Fibroblast of gingiva (primary cell): Measurements from ENCODE around the gene HNRNPUL1.

Source experiments
- DNase-seq: peaks from one replicate; pipeline ENCODE4 v3.0.0-alpha.2; 2011; ENCODE audit warnings: low read depth

The HNRNPUL1 gene

DNA sequence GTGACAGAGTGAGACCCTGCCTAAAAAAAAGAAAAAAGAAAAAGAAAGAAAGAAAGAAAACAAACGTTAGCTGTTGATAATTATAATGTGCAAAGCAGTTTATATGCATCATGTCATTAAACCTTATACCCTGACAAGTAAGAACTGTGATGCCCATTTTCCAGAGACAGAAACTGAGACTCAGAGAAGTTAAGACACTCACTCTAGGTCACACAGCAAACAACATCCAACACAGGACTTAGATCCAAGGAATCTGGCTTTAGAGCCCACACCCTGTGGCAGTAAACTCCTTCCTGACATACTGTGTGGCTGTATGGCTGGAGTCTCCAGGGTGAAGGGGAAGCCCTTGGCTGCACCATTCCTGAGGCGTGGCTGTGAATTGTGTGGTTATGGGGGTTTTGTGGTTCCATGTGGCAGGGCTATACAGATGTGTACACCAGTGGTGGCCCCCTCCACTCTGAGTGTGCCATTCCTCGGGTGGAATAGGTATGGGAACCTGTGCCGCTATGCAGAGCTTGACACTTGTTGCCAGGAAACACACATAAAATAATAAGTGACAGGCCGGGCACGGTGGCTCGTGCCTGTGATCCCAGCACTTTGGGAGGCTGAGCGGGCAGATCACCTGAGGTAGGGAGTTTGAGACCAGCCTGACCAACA lies 29.5 kb upstream of the HNRNPUL1 start:
- DNase-seq: no peak

GRCh38 chr19:41235480-41235879 lies 28.7 kb upstream of the HNRNPUL1 start:
- DNase-seq: no peak

DNA sequence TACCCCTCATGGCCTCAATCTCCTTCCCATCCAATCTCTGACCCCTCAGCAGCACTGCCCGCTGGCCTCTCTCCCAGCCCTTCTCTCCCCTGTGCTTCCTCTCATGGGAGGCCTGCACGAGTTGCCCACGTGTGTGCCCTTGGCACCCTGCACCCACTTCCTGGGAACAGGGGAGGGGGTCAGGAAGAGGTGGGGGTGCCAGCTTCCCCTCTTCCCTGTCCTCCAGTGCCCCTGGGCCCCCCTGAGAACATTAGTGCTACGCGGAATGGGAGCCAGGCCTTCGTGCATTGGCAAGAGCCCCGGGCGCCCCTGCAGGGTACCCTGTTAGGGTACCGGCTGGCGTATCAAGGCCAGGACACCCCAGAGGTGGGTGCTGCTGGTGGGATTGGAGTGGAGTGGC lies 25.9 kb upstream of the HNRNPUL1 start:
- DNase-seq: no peak

- DNase-seq: no peak
Observed at GRCh38 chr19:41239363-41239762, 24.8 kb upstream of the HNRNPUL1 start.

- no peak for DNase-seq
Observed at GRCh38 chr19:41239961-41240574, 24.1 kb upstream of the HNRNPUL1 start.

DNA sequence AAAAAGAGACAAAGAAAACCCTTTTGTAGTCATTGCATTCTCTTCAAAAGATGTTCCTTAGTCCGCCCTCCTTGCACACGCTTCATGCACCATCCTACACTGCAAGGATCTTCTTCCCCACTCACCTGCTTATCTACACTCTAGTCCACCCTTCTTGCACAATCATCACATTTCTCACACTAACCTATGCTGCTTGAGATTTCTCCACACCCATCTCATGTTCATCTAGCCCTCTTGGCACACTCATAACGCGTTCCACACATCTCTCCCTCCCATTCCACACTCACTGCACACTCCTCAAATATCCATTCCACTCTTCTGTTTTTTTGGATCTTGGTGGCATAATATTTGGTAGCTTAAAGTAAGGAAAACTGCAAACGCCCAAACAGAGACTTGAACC lies 22.3 kb upstream of the HNRNPUL1 start:
- DNase-seq: no peak

DNA sequence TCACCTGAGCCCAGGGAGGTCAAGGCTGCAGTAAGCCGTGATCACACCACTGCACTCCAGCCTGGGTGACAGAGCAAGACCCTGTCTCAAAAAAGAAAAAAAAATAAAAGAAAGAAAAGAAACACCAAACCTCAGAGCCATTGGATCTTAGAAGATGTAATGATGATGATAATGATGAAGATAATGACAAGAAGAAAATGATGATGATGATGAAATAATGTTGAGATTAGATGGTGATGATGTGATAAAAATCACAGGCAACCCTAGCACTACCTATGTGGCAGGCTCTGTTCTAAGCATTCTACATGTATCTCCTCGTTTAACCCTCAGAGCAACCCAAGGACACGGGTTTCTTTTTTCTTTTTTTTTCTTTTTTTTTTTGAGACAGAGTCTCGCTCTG lies 20.1 kb upstream of the HNRNPUL1 start:
- no peak for DNase-seq

- DNase-seq: no peak
Observed at GRCh38 chr19:41245843-41246242, 18.3 kb upstream of the HNRNPUL1 start.

- no peak for DNase-seq
Observed at GRCh38 chr19:41248895-41249294, 15.3 kb upstream of the HNRNPUL1 start.

DNA sequence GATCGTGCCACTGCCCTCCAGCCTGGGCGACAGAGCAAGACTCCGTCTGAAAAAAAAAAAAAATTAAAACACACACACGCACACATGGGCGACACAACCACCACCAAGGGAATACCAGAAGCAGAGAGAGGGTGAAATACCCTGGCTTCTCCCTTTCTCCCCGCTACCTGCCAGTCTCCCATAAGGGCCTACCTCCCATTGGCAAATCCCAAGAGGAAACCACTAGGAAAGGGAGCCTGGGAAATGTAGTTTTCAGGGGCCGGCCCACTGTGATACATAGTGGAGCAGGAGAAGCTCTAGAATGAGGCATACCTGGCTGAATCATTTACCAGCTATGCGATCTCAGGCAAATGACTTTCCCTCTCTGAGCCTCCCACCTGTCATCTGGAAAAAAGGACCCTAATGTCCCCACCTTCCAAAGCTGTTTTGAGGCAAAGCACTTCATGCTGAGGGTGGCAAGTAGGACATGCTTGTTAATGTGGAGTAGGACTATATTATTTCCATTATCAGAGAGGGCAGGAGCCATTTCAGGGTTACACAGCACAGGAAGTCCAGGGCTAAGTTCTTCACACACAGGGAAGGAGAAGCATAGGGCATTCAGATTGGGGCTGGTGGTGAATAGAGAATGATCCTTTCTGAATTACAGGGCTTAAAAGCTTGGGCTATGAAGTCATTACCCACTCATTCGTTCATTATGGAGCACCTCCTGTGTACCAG lies 14.3 kb upstream of the HNRNPUL1 start:
- no peak for DNase-seq

- DNase-seq: no peak
Observed at GRCh38 chr19:41253660-41254059, 10.5 kb upstream of the HNRNPUL1 start.

DNA sequence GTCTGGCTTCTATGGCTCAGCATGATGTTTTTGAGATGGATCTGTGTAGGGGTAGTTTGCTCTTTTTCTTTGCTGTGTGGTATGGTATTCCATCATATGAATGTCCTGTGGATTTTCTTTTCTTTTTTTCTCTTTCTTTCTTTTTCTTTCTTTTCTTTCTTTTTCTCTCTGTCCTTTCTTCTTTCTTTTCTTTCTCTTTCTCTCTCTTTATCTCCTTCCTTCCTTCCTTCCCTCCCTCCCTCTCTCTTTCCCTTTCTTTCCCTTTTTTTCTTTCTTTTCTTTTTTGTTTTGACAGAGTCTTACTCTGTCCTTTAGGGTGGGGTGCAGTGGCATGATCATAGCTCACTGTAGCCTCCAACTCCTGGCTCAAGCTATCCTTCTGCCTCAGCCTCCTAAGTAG lies 9.0 kb upstream of the HNRNPUL1 start:
- no peak for DNase-seq

GRCh38 chr19:41261474-41262190 lies 2.5 kb upstream of the HNRNPUL1 start:
- DNase-seq: no peak

DNA sequence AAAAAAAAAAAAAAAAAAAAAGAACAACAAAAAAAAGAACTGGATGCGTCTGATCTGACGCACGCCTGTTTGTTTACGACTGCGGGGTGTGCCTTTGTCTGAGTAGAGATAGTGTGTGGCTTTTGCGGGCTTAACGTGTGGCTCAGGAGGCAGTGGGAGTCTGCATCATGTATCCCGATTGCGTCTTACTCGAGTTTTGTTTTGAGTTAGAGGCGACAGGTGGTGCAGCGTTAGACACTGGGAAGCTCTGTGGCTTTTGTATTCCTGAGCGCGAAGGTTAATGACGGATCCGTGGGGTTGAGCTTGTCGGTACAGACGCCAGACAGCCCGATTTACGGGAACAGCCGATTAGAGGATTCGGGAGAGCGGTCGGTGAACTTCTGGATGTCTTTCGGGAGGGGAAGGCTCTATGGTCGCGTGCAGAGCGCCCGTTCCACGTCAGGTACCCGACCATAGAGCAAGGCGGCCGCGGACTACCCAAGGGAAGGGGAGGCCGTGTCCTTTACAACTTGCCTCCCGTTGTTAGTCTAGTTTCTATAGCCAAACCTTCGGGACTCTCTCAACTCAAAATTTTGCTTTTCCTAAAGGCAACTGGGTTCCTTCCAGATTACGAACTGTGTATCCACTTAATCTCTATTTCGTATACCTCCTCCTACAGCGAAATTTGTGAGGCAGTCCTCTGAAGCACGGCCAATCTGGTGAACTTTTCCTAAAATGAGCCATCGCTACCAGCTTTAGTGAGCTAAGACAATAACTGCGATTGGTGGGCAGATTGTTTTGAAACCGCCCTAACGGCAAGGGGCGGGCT lies 926 bp upstream of the HNRNPUL1 start:
- DNase-seq: peak; percentile 73

DNA sequence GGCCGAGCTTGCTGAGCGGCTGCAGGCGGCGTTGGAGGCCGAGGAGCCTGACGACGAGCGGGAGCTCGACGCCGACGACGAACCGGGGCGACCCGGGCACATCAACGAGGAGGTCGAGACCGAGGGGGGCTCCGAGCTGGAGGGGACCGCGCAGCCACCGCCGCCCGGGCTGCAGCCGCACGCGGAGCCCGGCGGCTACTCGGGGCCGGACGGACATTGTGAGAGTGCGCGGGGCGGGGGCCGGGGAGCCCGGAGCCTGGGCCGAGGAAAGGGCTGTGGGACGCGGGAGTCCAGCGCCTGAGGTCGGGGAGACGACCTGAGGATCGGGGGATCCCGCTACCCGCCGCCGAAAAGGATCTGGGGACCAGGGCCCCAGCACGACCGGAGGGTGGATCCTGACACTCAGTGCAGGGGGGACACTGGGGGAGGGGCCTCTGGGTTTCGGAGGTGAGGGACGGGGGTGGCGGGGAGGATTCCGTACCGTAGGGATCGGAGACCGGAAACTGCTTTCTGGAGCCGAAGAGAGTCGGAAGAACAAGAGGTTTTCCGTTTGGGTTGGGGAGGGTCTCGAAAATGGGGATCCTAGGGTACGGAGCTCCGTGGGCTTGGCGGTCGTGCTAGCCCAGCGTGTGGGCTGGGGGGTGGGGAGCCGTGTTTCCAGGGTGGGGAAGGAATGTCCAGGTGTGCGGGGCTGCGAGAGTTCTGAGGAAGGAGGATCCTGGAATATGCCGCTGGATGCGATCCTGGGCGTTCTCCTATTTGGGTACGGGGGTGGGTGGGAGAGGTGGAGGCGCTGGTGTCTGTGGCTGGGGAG lies 616 bp downstream of the HNRNPUL1 start:
- DNase-seq: peak; percentile 24

DNA sequence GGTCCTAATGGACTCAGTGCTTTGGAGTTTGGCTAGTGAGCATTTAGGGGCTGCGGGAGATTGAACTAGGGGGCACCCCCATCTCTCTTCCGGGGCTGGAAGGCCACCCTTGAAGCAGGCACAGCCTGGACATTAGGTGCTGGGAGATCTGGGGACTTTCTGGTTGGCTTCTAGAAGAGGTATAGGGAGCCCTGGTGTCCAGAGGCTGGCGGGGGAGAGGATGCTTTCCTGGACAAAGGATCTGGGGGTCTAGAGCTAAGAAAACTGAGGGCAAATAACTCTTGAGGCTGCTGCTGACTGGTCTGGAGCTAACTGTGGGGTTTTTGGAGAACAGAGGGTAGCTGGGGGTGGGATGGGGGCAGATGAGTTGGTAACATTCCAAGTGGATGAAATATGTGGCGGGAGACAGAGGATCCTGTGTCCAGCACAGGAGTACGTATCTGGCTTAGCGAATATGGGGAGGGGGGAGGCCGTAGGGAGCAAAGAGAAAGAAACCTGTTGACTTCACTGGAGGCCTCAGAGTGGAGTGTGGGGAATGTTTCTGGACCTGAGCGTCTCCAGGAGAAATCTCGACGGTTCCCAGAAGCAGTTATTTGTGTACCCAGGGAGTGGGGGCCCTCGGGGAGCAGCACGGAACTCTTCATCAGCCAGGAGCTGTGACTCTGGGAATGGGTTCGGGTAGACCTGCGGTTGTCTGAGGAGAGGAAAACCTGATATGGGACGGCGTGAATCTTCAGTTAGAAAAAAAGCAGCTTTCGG lies 1.4 kb downstream of the HNRNPUL1 start:
- peak; percentile 7 for DNase-seq

DNA sequence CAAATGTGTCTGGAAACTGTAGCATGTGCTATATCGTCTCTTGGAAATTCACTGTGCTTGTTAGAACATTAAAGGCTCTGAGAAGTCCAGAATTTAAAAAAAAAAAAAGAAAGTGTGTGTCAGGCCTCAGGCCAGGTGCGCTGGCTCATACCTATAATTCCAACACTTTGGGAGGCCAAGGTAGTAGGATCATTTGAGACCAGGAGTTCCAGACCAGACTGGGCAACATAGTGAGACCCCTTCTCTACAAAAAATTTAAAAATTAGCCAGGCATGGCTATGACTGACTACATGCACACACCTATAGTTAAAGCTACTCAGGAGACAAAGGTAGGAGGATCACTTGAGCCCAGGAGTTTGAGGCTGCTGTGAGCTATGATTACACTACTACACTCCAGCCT lies 4.9 kb downstream of the HNRNPUL1 start:
- DNase-seq: no peak

DNA sequence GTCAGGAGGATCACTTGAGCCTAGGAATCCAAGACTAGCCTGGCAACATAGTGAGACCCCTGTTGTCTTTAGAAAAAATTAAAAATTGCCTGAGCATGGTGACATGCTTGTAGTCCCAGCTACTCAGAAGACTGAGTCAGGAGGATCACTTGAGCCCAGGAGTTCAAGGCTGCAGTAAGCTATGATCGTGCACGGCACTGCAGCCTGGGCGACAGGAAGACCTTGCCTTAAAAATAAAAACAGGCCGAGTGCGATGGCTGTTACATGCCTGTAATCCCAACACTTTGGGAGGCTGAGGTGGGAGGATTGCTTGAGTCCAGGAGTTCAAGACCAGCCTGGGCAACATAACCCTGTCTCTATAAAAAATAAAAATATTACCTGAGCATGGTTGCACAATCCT lies 5.4 kb downstream of the HNRNPUL1 start:
- DNase-seq: no peak

- DNase-seq: no peak
Observed at GRCh38 chr19:41273076-41273475, 8.9 kb downstream of the HNRNPUL1 start.

GRCh38 chr19:41274802-41275201 lies 10.6 kb downstream of the HNRNPUL1 start:
- no peak for DNase-seq
